HepG2 (cell line): ENCODE measurements around the gene TRIM69. TPM values are rescaled to one million over a fixed set of nuclear protein-coding genes. Genes with fewer than 3 reads are reported as not detected.

Experiments
- ATAC-seq: fragments of 200-7000 bp; cut with Tn5 transposase; 3 replicates; pipeline ENCODE4 v1.9.1; 2020; ENCODE audit warnings: mild to moderate bottlenecking, moderate library complexity
- BruUV-seq: library from RNA; stranded (reverse); fragments of 400-500 nt; replicated peaks from 2 replicates; lab custom pipeline; 2021; lab: Mats Ljungman, UMichigan
- CTCF ChIA-PET: fragments of 300-600 bp; formaldehyde crosslinking; extraction: SDS; loops from one replicate; lab custom pipeline; 2021; ENCODE audit warnings: low total read pairs, inconsistent platforms, low intra/inter-chr PET ratio; lab: Yijun Ruan, JAX
- POLR2A ChIA-PET: fragments of 350-600 bp; sonication (Branson Sonifier 250); formaldehyde crosslinking; loops from one replicate; lab custom pipeline; 2020; ENCODE audit warnings: antibody characterized with exemption, inconsistent platforms; lab: Yijun Ruan, JAX
- DNase-seq: peaks from one replicate; pipeline ENCODE4 v3.0.0-alpha.2; 2015; ENCODE audit warnings: low spot score
- FAIRE-seq: peaks from 3 replicates; lab custom pipeline; 2011; peaks lifted over from hg19 to GRCh38; lab: Jason Lieb, UNC
- H2AFZ ChIP-seq: one replicate; pipeline ENCODE4 v1.6.1; 2011; ENCODE audit warnings: low read length, inconsistent platforms
- H3K27ac ChIP-seq: fragments of 300-600 bp; 3 replicates; pipeline ENCODE4 v1.8.0; 2011; ENCODE audit warnings: mixed run types, mild to moderate bottlenecking, mixed read lengths, low read length, inconsistent platforms; ENCODE audit not compliant: insufficient read depth; ENCODE audit errors: extremely low read length
- H3K27me3 ChIP-seq, 2 experiments: fragments of 200-600 bp in 1 of 2; 2 replicates in 1 of 2; 3 replicates in 1 of 2; pipeline versions ENCODE4 v1.6.0 to v1.8.0; 2011; ENCODE audit warnings: low read length in 2 of 2, mild to moderate bottlenecking in 2 of 2, moderate library complexity in 2 of 2, inconsistent platforms in 1 of 2; ENCODE audit not compliant: insufficient read depth in 2 of 2, control insufficient read depth in 1 of 2
- H3K36me3 ChIP-seq, 2 experiments: fragments of 200-600 bp in 1 of 2; replicated peaks in 1 of 2; 2 replicates in 1 of 2; 3 replicates in 1 of 2; pipeline versions ENCODE4 v1.5.1 to v1.8.0; 2011; ENCODE audit warnings: low read length in 2 of 2, inconsistent platforms in 1 of 2; ENCODE audit not compliant: insufficient read depth in 2 of 2, control insufficient read depth in 1 of 2
- H3K4me1 ChIP-seq: 2 replicates; pipeline ENCODE4 v1.5.1; 2012; ENCODE audit warnings: low read length, inconsistent platforms; ENCODE audit not compliant: insufficient read depth
- H3K4me2 ChIP-seq: 2 replicates; pipeline ENCODE4 v1.6.0; 2011; ENCODE audit warnings: low read depth, low read length, inconsistent platforms
- H3K4me3 ChIP-seq, 3 experiments: fragments of 200-600 bp in 1 of 3; sonication (generic), shearing (Covaris generic) in 1 of 3; replicated peaks in 1 of 3; 2 replicates each; pipeline ENCODE4 v1.5.1; 2011 to 2016; ENCODE audit warnings: low read length in 3 of 3, inconsistent platforms in 2 of 3, low read depth in 2 of 3, mild to moderate bottlenecking in 2 of 3, control low read depth in 1 of 3, mixed read lengths in 1 of 3; ENCODE audit not compliant: insufficient read depth in 1 of 3
- H3K79me2 ChIP-seq: one replicate; pipeline ENCODE4 v1.6.1; 2011; ENCODE audit warnings: low read length, inconsistent platforms; ENCODE audit not compliant: insufficient read depth
- H3K9ac ChIP-seq: 2 replicates; pipeline ENCODE4 v1.6.0; 2011; ENCODE audit warnings: mild to moderate bottlenecking, low read depth, low read length, inconsistent platforms; ENCODE audit not compliant: insufficient read depth
- H3K9me3 ChIP-seq: 2 replicates; pipeline ENCODE4 v1.5.1; 2012; ENCODE audit warnings: mild to moderate bottlenecking, low read length
- H4K20me1 ChIP-seq: 2 replicates; pipeline ENCODE4 v1.6.0; 2011; ENCODE audit warnings: inconsistent platforms, mild to moderate bottlenecking, low read length, moderate library complexity; ENCODE audit not compliant: insufficient read depth
- ELF4 ChIP-seq: sonication (generic); formaldehyde crosslinking; IDR thresholded peaks from 2 replicates; pipeline ENCODE4 v1.5.0; 2020; ENCODE audit warnings: missing genetic modification reagents, mild to moderate bottlenecking, moderate library complexity, borderline replicate concordance
- TCF12 ChIP-seq, 2 experiments: fragments of 450-650 bp in 1 of 2; sonication (generic) in 1 of 2; formaldehyde crosslinking in 1 of 2; IDR thresholded peaks; 2 replicates each; pipeline versions ENCODE4 v1.6.1 to v1.8.0; 2017 to 2022; ENCODE audit warnings: antibody characterized with exemption in 1 of 2, mild to moderate bottlenecking in 1 of 2, missing genetic modification reagents in 1 of 2, moderate library complexity in 1 of 2
- ZNF567 ChIP-seq: sonication (generic); formaldehyde crosslinking; IDR thresholded peaks from 2 replicates; pipeline ENCODE4 v1.8.1; 2023; ENCODE audit warnings: mild to moderate bottlenecking, missing genetic modification reagents, borderline replicate concordance
- ZNF7 ChIP-seq: IDR thresholded peaks from 2 replicates; pipeline ENCODE4 v1.6.1; 2016; ENCODE audit warnings: missing biosample characterization, missing genetic modification reagents
- ZNF747 ChIP-seq: sonication (generic); formaldehyde crosslinking; IDR thresholded peaks from 2 replicates; pipeline ENCODE4 v1.8.1; 2023; ENCODE audit warnings: missing genetic modification reagents, mild to moderate bottlenecking, borderline replicate concordance
- WGBS: methylation state at CpG from one replicate; pipeline ENCODE4 v1.1.6; 2017; ENCODE audit warnings: low lambda C conversion rate; 5-methylcytosine and 5-hydroxymethylcytosine counted together
- in situ Hi-C: cut with HindIII; loops from 2 replicates; pipeline ENCODE4 v1.10.0; 2017; ENCODE audit warnings: low pct_unique_long_range_greater_than_20kb; ENCODE audit not compliant: extremely low pct_ligation_motif_present
- intact Hi-C: fragments of 100-400 bp; cut with micrococcal nuclease; formaldehyde crosslinking; loops from one replicate; pipeline ENCODE4 v1.10.0; 2022; ENCODE audit not compliant: unreplicated experiment
- polyA plus RNA-seq, 8 experiments: library from polyadenylated mRNA; depleted of rRNA in 3 of 8; stranded (reverse) in 7 of 8; unstranded in 1 of 8; fragments of >200 nt; fragmentation: Illumina TruSeq in 4 of 8; extraction: Trizol in 4 of 8; gene quantifications; 2 replicates each; pipeline versions ENCODE4 v1.2.1 to v1.2.3, GENCODE V29; 2011 to 2016; ENCODE audit warnings: low read depth in 4 of 8, missing spikeins in 1 of 8, mixed read lengths in 1 of 8; ENCODE audit not compliant: insufficient read depth in 1 of 8
- total RNA-seq, 5 experiments: library from RNA; depleted of rRNA; stranded (reverse); fragments of >200 nt; fragmentation: Illumina TruSeq; extraction: Trizol; gene quantifications; 2 replicates each; pipeline ENCODE4 v1.2.3, GENCODE V29; 2016; ENCODE audit warnings: low read depth in 1 of 5
- TF ChIP-seq, protein P1 (sequence below): sonication (generic); formaldehyde crosslinking; IDR thresholded peaks from 2 replicates; pipeline ENCODE4 v1.5.1; 2020; ENCODE audit warnings: mild to moderate bottlenecking, missing genetic modification reagents, borderline replicate concordance
- TF ChIP-seq, protein P2 (sequence below): sonication (generic); formaldehyde crosslinking; IDR thresholded peaks from 2 replicates; pipeline ENCODE4 v1.5.0; 2020; ENCODE audit warnings: missing genetic modification reagents
- TF ChIP-seq, protein P3 (sequence below): sonication (generic); formaldehyde crosslinking; IDR thresholded peaks from 2 replicates; pipeline ENCODE4 v1.5.0; 2020; ENCODE audit warnings: missing genetic modification reagents
- TF ChIP-seq, protein P4 (sequence below): sonication (generic); formaldehyde crosslinking; IDR thresholded peaks from 2 replicates; pipeline ENCODE4 v1.5.1; 2020; ENCODE audit warnings: mild to moderate bottlenecking, missing genetic modification reagents

The TRIM69 gene
- total and polyA plus RNA-seq, 2 of the 13 experiments (the other 11 are each of a cell fraction or from before 2014, with no cell fraction given), result 2.6 to 3.2 TPM

DNA sequence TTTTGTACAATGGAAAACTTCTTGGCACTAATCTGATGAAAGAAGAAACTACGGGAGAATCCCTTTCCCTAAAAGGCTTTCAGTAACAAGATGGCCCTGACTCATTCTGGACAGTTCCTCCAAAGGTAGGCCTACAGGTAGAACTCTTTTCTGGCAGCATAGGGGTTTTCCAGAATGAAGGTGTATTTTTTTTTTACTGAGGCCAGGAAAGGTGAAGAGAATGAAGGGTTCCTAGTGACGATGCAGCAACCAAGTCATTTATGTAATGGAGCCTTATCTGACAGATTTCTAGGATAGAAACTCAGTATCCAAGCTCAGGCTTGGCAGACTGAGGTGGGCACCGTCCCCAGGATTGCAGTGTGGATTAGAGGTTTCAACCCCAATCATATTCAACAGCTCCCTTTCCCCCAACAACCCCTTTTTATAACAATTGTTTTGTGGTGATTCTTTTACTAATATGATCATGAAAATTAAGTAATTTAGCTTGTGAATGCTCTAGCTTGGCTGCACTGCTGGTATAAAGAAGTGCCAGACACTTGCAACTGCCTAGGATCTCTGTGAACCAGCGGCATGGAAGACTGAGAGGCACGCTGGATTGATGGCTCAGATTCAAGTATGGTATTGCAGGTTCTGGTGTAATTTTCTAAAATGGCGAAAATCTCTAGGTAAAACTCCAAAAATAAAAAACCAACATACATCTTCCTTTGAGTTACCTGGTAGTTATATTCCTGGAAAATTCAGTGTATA, 8.7 kb upstream of the TRIM69 start:
- peak overlapping the region; percentile 79 for H3K4me2 ChIP-seq
- no peaks in the 10 kb centered on the region for H4K20me1 ChIP-seq
- DNase-seq, result no peak
- ChIA-PET CTCF (no interaction called here), POLR2A (interaction anchor here (1.3 to 3.8 kb wide), 7 partner anchors 11 to 185 kb away, joined by 3 to 157 read pairs (median 7); partner anchors contain the start of genes B2M, PATL2 and SPG11)
- WGBS, result 46% methylated on average over 6 of the region's 6 CpGs
- no TSS peak for BruUV-seq
- H3K9me3 ChIP-seq, result no peaks in the 10 kb centered on the region
- TF ChIP-seq ZNF747 (CRISPR knock-in tag), result no peak
- TF ChIP-seq ZNF567 (CRISPR knock-in tag), result no peak
- TF ChIP-seq, protein P1, sequence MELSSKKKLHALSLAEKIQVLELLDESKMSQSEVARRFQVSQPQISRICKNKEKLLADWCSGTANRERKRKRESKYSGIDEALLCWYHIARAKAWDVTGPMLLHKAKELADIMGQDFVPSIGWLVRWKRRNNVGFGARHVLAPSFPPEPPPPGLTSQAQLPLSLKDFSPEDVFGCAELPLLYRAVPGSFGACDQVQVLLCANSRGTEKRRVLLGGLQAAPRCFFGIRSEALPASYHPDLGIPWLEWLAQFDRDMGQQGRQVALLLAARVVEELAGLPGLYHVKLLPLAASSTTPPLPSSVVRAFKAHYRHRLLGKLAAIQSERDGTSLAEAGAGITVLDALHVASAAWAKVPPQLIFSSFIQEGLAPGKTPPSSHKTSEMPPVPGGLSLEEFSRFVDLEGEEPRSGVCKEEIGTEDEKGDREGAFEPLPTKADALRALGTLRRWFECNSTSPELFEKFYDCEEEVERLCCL (CRISPR knock-in tag), result no peak
- no peak for TF ChIP-seq TCF12 (IDR thresholded peaks at IDR 0.05)
- no peak for TF ChIP-seq TCF12 (CRISPR knock-in tag; IDR thresholded peaks at IDR 0.05)
- TF ChIP-seq, protein P2, sequence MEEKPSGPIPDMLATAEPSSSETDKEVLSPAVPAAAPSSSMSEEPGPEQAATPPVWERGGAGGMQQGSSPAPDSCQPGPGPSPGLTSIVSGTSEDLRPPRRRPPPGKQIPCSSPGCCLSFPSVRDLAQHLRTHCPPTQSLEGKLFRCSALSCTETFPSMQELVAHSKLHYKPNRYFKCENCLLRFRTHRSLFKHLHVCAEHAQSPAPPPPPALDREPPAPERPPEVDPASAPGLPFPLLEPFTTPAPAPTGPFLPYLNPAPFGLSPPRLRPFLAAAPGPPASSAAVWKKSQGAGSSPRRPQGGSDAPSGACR (CRISPR knock-in tag), result no peak
- TF ChIP-seq ZNF7 (CRISPR knock-in tag), result peak; percentile 70
- TF ChIP-seq, protein P3, sequence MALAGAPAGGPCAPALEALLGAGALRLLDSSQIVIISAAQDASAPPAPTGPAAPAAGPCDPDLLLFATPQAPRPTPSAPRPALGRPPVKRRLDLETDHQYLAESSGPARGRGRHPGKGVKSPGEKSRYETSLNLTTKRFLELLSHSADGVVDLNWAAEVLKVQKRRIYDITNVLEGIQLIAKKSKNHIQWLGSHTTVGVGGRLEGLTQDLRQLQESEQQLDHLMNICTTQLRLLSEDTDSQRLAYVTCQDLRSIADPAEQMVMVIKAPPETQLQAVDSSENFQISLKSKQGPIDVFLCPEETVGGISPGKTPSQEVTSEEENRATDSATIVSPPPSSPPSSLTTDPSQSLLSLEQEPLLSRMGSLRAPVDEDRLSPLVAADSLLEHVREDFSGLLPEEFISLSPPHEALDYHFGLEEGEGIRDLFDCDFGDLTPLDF (CRISPR knock-in tag), result no peak
- no peak for TF ChIP-seq ELF4 (CRISPR knock-in tag)
- TF ChIP-seq, protein P4, sequence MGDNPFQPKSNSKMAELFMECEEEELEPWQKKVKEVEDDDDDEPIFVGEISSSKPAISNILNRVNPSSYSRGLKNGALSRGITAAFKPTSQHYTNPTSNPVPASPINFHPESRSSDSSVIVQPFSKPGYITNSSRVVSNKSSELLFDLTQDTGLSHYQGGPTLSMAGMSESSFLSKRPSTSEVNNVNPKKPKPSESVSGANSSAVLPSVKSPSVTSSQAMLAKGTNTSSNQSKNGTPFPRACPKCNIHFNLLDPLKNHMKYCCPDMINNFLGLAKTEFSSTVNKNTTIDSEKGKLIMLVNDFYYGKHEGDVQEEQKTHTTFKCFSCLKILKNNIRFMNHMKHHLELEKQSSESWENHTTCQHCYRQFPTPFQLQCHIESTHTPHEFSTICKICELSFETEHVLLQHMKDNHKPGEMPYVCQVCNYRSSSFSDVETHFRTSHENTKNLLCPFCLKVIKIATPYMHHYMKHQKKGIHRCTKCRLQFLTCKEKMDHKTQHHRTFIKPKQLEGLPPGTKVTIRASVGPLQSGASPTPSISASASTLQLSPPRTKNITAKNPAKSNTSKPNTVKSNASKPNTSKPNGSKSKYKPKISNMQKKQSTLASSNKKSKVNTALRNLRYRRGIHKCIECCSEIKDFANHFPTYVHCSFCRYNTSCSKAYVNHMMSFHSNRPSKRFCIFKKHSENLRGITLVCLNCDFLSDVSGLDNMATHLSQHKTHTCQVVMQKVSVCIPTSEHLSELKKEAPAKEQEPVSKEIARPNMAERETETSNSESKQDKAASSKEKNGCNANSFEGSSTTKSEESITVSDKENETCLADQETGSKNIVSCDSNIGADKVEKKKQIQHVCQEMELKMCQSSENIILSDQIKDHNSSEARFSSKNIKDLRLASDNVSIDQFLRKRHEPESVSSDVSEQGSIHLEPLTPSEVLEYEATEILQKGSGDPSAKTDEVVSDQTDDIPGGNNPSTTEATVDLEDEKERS (CRISPR knock-in tag), result no peak
- H3K9ac ChIP-seq, result peak overlapping the region; percentile 82; the same call in 1 of the 2 replicates
- no peaks in the 10 kb centered on the region for H3K36me3 ChIP-seq
- H3K4me1 ChIP-seq, result peaks cover 52% of the 10 kb centered on the region
- ATAC-seq, result no peak
- peak overlapping the region; percentile 34 for H2AFZ ChIP-seq
- H3K27me3 ChIP-seq, result no peaks in the 10 kb centered on the region
- FAIRE-seq, result no peak
- H3K79me2 ChIP-seq, result no peaks in the 10 kb centered on the region
- intact Hi-C loops (loop anchor here (2.0 to 5.0 kb wide), 3 partner anchors 17 to 185 kb away; partner anchors contain the start of genes B2M, PATL2 and SPG11), in situ Hi-C loops (no loop called here)
- H3K4me3 ChIP-seq, result peak overlapping the region in 2 of 3 experiments; percentile 85 to 98; a peak in 5 of 6 replicates
- H3K27ac ChIP-seq, result peak overlapping the region; percentile 82
